Keratinocyte (primary cell): ENCODE results near the gene FAM53B. TPM values are rescaled to one million over a fixed set of nuclear protein-coding genes. Genes with fewer than 3 reads are reported as not detected.

ENCODE experiments used
- DNase-seq: peaks from one replicate; pipeline ENCODE4 v3.0.0-alpha.2; 2011; ENCODE audit warnings: low read depth, missing footprints, low spot score
- FAIRE-seq: peaks from 2 replicates; lab custom pipeline; 2011; peaks lifted over from hg19 to GRCh38; lab: Jason Lieb, UNC
- H2AFZ ChIP-seq: 2 replicates; pipeline ENCODE4 v1.6.0; 2012; ENCODE audit warnings: low read length, control low read depth, inconsistent platforms; ENCODE audit not compliant: control insufficient read depth
- H3K27ac ChIP-seq: 2 replicates; pipeline ENCODE4 v1.5.1; 2011; ENCODE audit warnings: low read length; ENCODE audit not compliant: control insufficient read depth, insufficient read depth
- H3K27me3 ChIP-seq: 3 replicates; pipeline ENCODE4 v1.6.0; 2011; ENCODE audit warnings: low read length; ENCODE audit not compliant: control insufficient read depth, insufficient read depth; ENCODE audit errors: extremely low read depth
- H3K36me3 ChIP-seq, 2 experiments: 2 replicates in 1 of 2; 3 replicates in 1 of 2; pipeline ENCODE4 v1.5.1; 2011; ENCODE audit warnings: low read length in 2 of 2, mild to moderate bottlenecking in 1 of 2; ENCODE audit not compliant: control insufficient read depth in 2 of 2, insufficient read depth in 2 of 2; ENCODE audit errors: extremely low read depth in 1 of 2
- H3K4me1 ChIP-seq: 3 replicates; pipeline ENCODE4 v1.5.1; 2011; ENCODE audit warnings: low read length; ENCODE audit not compliant: control insufficient read depth, insufficient read depth; ENCODE audit errors: extremely low read depth
- H3K4me2 ChIP-seq: 3 replicates; pipeline ENCODE4 v1.6.0; 2011; ENCODE audit warnings: low read depth, low read length; ENCODE audit not compliant: control insufficient read depth, insufficient read depth; ENCODE audit errors: extremely low read depth
- H3K4me3 ChIP-seq, 3 experiments: fragments of 200-600 bp in 1 of 3; sonication (generic) in 1 of 3; 2 replicates in 2 of 3; 3 replicates in 1 of 3; pipeline ENCODE4 v1.5.1; 2011 to 2016; ENCODE audit warnings: low read length in 3 of 3, mild to moderate bottlenecking in 3 of 3, control low read depth in 2 of 3, inconsistent platforms in 1 of 3, low read depth in 1 of 3, mixed read lengths in 1 of 3, mixed run types in 1 of 3, moderate library complexity in 1 of 3; ENCODE audit not compliant: control insufficient read depth in 2 of 3, insufficient read depth in 2 of 3; ENCODE audit errors: extremely low read depth in 1 of 3
- H3K79me2 ChIP-seq: 2 replicates; pipeline ENCODE4 v1.6.0; 2012; ENCODE audit warnings: low read length; ENCODE audit not compliant: control insufficient read depth, insufficient read depth
- H3K9ac ChIP-seq: 3 replicates; pipeline ENCODE4 v1.6.0; 2011; ENCODE audit warnings: low read length; ENCODE audit not compliant: control insufficient read depth, insufficient read depth; ENCODE audit errors: extremely low read depth
- H3K9me1 ChIP-seq: 3 replicates; pipeline ENCODE4 v1.6.0; 2011; ENCODE audit warnings: low read length; ENCODE audit not compliant: control insufficient read depth, insufficient read depth; ENCODE audit errors: extremely low read depth
- H3K9me3 ChIP-seq: 2 replicates; pipeline ENCODE4 v1.5.1; 2012; ENCODE audit warnings: low read depth, low read length; ENCODE audit not compliant: control insufficient read depth
- H4K20me1 ChIP-seq: 3 replicates; pipeline ENCODE4 v1.6.0; 2011; ENCODE audit warnings: low read length; ENCODE audit not compliant: control insufficient read depth, insufficient read depth; ENCODE audit errors: extremely low read depth
- CTCF ChIP-seq, 3 experiments: IDR thresholded peaks in 1 of 3; conservative IDR thresholded peaks in 1 of 3; optimal IDR thresholded peaks in 1 of 3; 2 replicates in 2 of 3; 3 replicates in 1 of 3; pipeline versions ENCODE3 to v1.5.1; 2011; ENCODE audit warnings: low read length in 3 of 3, mild to moderate bottlenecking in 3 of 3, moderate library complexity in 2 of 3, control low read depth in 1 of 3, inconsistent platforms in 1 of 3; ENCODE audit not compliant: insufficient read depth in 2 of 3; ENCODE audit errors: extremely low read depth in 1 of 3
- EZH2 ChIP-seq: IDR thresholded peaks from one replicate; pipeline ENCODE4 v1.6.1; 2012; ENCODE audit warnings: inconsistent platforms, mild to moderate bottlenecking, low read length, moderate library complexity
- dilution Hi-C: fragments of 300-500 bp; cut with MboI; formaldehyde crosslinking; loops from one replicate; pipeline ENCODE4 v1.7.0; 2020; ENCODE audit warnings: low sequenced_read_pairs; ENCODE audit not compliant: extremely low pct_ligation_motif_present
- polyA plus RNA-seq, 5 experiments: library from polyadenylated mRNA; depleted of rRNA in 3 of 5; stranded (reverse) in 3 of 5; stranded (forward) in 1 of 5; unstranded in 1 of 5; fragments of >200 nt; gene quantifications; 1 replicate in 1 of 5; 2 replicates in 3 of 5; 3 replicates in 1 of 5; pipeline versions ENCODE4 v1.2.1 to v1.2.3, GENCODE V29; 2011 to 2012; ENCODE audit warnings: missing spikeins in 2 of 5, low read depth in 1 of 5, low replicate concordance in 1 of 5

Gene FAM53B
- polyA plus RNA-seq, 1 donor (not counting 4 experiments of a cell fraction or from before 2014, with no cell fraction given) = 8.6 TPM

- H4K20me1 ChIP-seq = no peaks in the 10 kb centered on the region
- no peak overlapping the region for H3K4me2 ChIP-seq
- FAIRE-seq (no peak), DNase-seq (no peak)
- H3K4me3 ChIP-seq = no peak overlapping the region
- TF ChIP-seq CTCF (optimal IDR thresholded peaks at IDR 0.05 in 1 of 3, IDR thresholded peaks at IDR 0.05 in 1 of 3, conservative IDR thresholded peaks at IDR 0.05 in 1 of 3; ENCODE audit: extremely low read depth in 1 of 3, insufficient read depth in 2 of 3, low read length in 3 of 3) (no peak), EZH2 (no peak)
- H3K4me1 ChIP-seq = peaks cover 13% of the 10 kb centered on the region
- H3K79me2 ChIP-seq = peaks cover 20% of the 10 kb centered on the region
- H3K27me3 ChIP-seq = no peaks in the 10 kb centered on the region
- dilution Hi-C loops = no loop called here
- H3K9me1 ChIP-seq = no peaks in the 10 kb centered on the region
- no peak overlapping the region for H3K27ac ChIP-seq
- H3K9ac ChIP-seq = no peak overlapping the region
- H3K9me3 ChIP-seq = no peaks in the 10 kb centered on the region
- peaks cover 10 to 22% of the 10 kb centered on the region in 2 experiments for H3K36me3 ChIP-seq
- H2AFZ ChIP-seq = no peak overlapping the region
Measured at GRCh38 chr10:124708246-124708779, 35.9 kb downstream of the FAM53B start.

DNA sequence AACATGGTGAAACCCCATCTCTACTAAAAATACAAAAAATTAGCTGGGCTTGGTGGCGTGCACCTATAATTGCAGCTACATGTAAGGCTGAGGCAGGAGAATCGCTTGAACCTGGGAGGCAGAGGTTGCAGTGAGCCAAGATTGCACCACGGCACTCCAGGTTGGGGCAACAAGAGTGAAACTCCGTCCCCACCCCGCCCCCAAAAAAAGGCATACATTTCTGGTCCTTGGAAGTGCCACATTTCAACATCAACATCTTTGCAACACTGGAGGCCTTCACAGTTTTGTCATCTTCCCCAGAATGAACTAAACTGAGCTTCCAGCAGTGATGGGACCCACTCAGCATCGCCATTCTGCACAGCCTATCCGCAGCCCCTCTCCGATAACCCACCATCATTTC lies 36.6 kb downstream of the FAM53B start:
- TF ChIP-seq EZH2 = no peak
- no peak for TF ChIP-seq CTCF (optimal IDR thresholded peaks at IDR 0.05 in 1 of 3, IDR thresholded peaks at IDR 0.05 in 1 of 3, conservative IDR thresholded peaks at IDR 0.05 in 1 of 3; ENCODE audit: extremely low read depth in 1 of 3, insufficient read depth in 2 of 3, low read length in 3 of 3)
- Histone ChIP-seq H2AFZ (no peak overlapping the region), H3K4me3 (no peak overlapping the region), H3K9me3 (no peaks in the 10 kb centered on the region), H3K4me1 (peaks cover 13% of the 10 kb centered on the region), H3K27me3 (no peaks in the 10 kb centered on the region), H3K4me2 (no peak overlapping the region), H3K36me3 (peaks cover 10 to 22% of the 10 kb centered on the region in 2 experiments), H3K9ac (no peak overlapping the region), H3K9me1 (no peaks in the 10 kb centered on the region), H4K20me1 (no peaks in the 10 kb centered on the region), H3K27ac (no peak overlapping the region), H3K79me2 (peaks cover 15% of the 10 kb centered on the region)
- dilution Hi-C loops = no loop called here
- no peak for FAIRE-seq
- no peak for DNase-seq
